Measurements from ENCODE around the gene GJC2.

Gene GJC2

DNA sequence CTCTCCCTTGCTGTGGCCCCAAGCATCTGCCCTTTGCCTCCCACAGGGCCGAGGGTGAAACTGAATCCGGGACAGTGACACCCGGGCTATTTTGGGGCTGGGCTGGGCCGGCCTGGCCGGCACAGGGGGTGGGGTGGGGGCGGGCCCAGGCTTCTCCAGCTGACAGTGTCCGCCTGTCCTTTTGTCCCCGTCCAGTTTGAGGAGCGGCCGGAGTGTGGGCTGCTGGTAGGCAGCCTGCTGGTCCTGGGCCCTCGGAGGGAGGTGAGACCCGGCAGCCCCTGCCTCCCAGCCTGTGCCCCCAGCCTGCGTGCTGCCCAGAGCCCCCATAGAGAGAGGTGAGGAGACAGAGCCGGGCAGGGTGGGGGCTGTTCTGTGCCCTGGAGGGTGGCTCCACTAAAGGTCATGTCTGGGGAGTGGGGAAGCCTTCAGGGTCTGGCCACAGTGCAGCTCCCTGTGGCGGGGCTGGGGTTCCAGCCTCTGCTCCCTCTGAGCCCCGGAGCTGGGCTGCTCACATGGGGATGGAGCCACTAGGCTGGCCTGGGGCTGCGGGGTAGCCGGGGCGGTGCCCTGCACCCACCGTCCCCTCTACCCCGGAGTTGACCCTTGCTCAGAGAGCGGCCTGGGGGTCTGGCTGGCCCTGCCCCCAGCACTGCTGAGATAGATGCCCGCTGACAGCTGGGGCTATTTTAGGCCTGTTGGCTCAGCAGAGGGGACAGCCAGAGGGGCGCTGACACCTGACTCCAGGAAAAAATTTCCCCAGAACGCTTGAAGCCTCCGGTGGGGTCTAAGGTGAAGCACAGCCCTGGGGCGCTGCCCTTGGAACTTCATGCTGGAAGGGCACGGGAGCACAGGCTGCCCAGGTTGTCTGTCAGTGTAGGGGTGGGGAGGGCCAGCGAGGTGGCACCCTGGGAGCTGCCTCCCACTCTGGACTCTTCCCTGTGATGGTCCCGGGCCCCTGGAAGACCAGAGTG is 58.4 kb downstream of the GJC2 start, which contains the start of gene OBSCN:
Gene OBSCN (plus strand): TSS at position 194 of the 971 bp plus-strand sequence. CDS start 3,740 bp downstream, outside the sequence.
- Histone ChIP-seq H3K36me3 (ENCODE audit: control insufficient read depth, insufficient read depth, low read length) (no peaks in the 10 kb centered on the region), H3K4me3 (ENCODE audit: low read depth, low read length) (no peak within 1 kb of the TSS), H3K9ac (ENCODE audit: low read depth, low read length) (no peak within 1 kb of the TSS), H3K27me3 (ENCODE audit: control insufficient read depth, insufficient read depth, low read length) (peaks cover 37% of the 10 kb centered on the region), H3K27ac (ENCODE audit: low read depth, low read length) (no peak within 1 kb of the TSS), H3K4me1 (ENCODE audit: control insufficient read depth, insufficient read depth, low read length) (no peaks in the 10 kb centered on the region), H3K9me3 (ENCODE audit: control insufficient read depth, insufficient read depth, low read length) (no peaks in the 10 kb centered on the region)

DNA sequence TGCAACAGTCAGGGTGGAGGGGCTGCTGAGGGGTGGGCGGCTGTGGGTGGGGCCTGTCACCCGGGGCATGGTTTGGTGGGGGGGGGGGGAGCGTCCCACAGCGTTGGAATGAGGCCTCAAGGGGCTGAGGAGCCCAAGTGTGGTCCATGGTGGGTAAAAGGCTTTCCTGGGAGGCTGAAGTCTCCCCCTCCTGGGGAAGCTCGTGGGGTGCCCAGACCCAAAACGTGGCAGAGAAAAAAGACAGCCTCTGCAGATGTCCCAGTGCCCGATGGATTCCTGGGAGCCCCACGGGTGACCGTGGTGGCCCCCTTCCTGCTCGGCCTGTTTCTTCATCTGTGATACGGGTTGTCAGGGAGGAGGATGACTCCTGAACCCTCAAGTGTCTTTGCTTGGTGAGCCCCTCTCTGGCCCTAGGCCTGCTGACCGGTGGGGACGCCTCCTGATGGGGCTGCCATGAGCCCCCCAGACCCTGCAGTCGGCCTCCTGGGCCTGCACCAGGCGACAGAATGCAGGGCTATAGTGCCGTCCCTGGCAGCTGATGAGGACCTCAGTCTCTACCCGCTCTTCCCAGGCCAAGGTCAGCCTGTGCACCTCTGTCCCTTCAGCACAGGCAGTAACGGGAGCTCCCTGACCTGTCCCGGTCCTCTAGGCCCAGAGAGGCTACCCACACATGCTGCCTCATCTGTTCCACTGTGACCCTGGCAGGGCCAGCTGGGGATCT is 59.3 kb downstream of the GJC2 start:
- H3K27me3 ChIP-seq (ENCODE audit: control insufficient read depth, insufficient read depth, low read length), result peaks cover 29% of the 10 kb centered on the region
- H3K9ac ChIP-seq (ENCODE audit: low read depth, low read length), result no peak overlapping the region
- no peaks in the 10 kb centered on the region for H3K36me3 ChIP-seq (ENCODE audit: control insufficient read depth, insufficient read depth, low read length)
- H3K4me3 ChIP-seq (ENCODE audit: low read depth, low read length), result no peak overlapping the region
- H3K27ac ChIP-seq (ENCODE audit: low read depth, low read length), result no peak overlapping the region
- H3K4me1 ChIP-seq (ENCODE audit: control insufficient read depth, insufficient read depth, low read length), result no peaks in the 10 kb centered on the region
- no peaks in the 10 kb centered on the region for H3K9me3 ChIP-seq (ENCODE audit: control insufficient read depth, insufficient read depth, low read length)
